Psoas muscle (tissue), 8 donors: Measurements from ENCODE around the gene TTBK2. TPM values are rescaled to one million over a fixed set of nuclear protein-coding genes. Genes with fewer than 3 reads are reported as not detected.
"Not testable (repeated sequence)": the region's sequence is repeated elsewhere in the genome, so short reads cannot be mapped to it uniquely, and the experiment has no call there.

ENCODE experiments used
- ATAC-seq, 4 donors: fragments of 200-7000 bp; cut with Tn5 transposase; one replicate each; pipeline ENCODE4 v1.9.1; 2020; ENCODE audit warnings: moderate library complexity in 3 of 4, mild to moderate bottlenecking in 2 of 4
- DNase-seq, 2 donors: peaks; one replicate each; pipeline ENCODE4 v3.0.0-alpha.2; 2020
- H3K27ac ChIP-seq: fragments of 200-600 bp; one replicate; pipeline ENCODE4 v1.8.0; 2022
- H3K27me3 ChIP-seq, 3 donors: fragments of 200-600 bp in 1 of 3; one replicate each; pipeline versions ENCODE4 v1.6.1 to v1.8.0; 2013 to 2022; ENCODE audit warnings: low read length in 2 of 3, mild to moderate bottlenecking in 2 of 3, moderate library complexity in 1 of 3; ENCODE audit not compliant: insufficient read depth in 3 of 3
- H3K36me3 ChIP-seq, 2 donors: fragments of 200-600 bp in 1 of 2; one replicate each; pipeline versions ENCODE4 v1.6.1 to v1.8.0; 2013 to 2022; ENCODE audit warnings: low read depth in 1 of 2, mild to moderate bottlenecking in 1 of 2, moderate library complexity in 1 of 2; ENCODE audit not compliant: insufficient read depth in 1 of 2
- H3K4me1 ChIP-seq: fragments of 200-600 bp; one replicate; pipeline ENCODE4 v1.8.0; 2022
- H3K4me3 ChIP-seq: fragments of 200-600 bp; one replicate; pipeline ENCODE4 v1.8.0; 2022; ENCODE audit warnings: mild to moderate bottlenecking
- H3K9me3 ChIP-seq: fragments of 200-600 bp; one replicate; pipeline ENCODE4 v1.8.0; 2022
- WGBS, 3 donors: extraction: QIAGEN DNeasy Blood & Tissue Kit; methylation state at CpG; one replicate each; pipeline versions ENCODE4 v1.1.6 to v1.1.7; 2013; 5-methylcytosine and 5-hydroxymethylcytosine counted together
- intact Hi-C, 2 donors: fragments of 100-400 bp; cut with DNase I; formaldehyde crosslinking; loops; one replicate each; pipeline versions ENCODE4 v1.11.0 to v1.14.2; 2022
- long read RNA-seq, 2 donors: library from polyadenylated mRNA; unstranded; transcript quantifications; one replicate each; pipeline ENCODE4 v2.0.0, GENCODE V29; 2021
- polyA plus RNA-seq, 3 donors: library from polyadenylated mRNA; stranded (reverse); fragments of 200-250 nt; gene quantifications; one replicate each; pipeline ENCODE4 v1.2.3, GENCODE V29; 2013
- total RNA-seq, 4 donors: library from RNA; stranded (reverse); fragmentation: NEBNext Ultra II Directional in 2 of 4; extraction: Animal tissue kit (Norgen Biotek cat#: 25700) in 2 of 4; gene quantifications; one replicate each; pipeline versions ENCODE4 v1.2.1 to v1.2.4, GENCODE V29; 2021 to 2023
- TF ChIP-seq, protein P1 (sequence below): fragments of 200-600 bp; IDR thresholded peaks from one replicate; pipeline ENCODE4 v1.8.0; 2022; ENCODE audit warnings: antibody characterized with exemption
- donor health status: healthy with polysubstance abuse.
- donor health status: DM: no; HTN: no; CAD: no; lungs with moderate emphysema.
- donor health status: Bipolar disorder and iron deficiency.
- donor health status: healthy.
- donor health status: DM: yes; HTN: yes; CAD: no.
- donor health status: DM: no; HTN: no; CAD: no.
- donor health status: DM: no; HTN: no; CAD: no.
- donor health status: DM: yes; HTN: yes; CAD: no.

Gene TTBK2
- 10 to 100 TPM; 15.8 to 23.0 (median 20.8) TPM for total RNA-seq
- polyA plus RNA-seq = 1 to 10 TPM; 1.4 to 7.9 (median 4.0) TPM
- long read RNA-seq, donor 1, partial matches to known transcripts = 1 of 5 reads
- long read RNA-seq, donor 1, other reads (novel, unspliced or antisense) = 4 of 5 reads
- long read RNA-seq, donor 2, partial matches to known transcripts = 1 of 6 reads
- long read RNA-seq, donor 2, other reads (novel, unspliced or antisense) = 5 of 6 reads

DNA sequence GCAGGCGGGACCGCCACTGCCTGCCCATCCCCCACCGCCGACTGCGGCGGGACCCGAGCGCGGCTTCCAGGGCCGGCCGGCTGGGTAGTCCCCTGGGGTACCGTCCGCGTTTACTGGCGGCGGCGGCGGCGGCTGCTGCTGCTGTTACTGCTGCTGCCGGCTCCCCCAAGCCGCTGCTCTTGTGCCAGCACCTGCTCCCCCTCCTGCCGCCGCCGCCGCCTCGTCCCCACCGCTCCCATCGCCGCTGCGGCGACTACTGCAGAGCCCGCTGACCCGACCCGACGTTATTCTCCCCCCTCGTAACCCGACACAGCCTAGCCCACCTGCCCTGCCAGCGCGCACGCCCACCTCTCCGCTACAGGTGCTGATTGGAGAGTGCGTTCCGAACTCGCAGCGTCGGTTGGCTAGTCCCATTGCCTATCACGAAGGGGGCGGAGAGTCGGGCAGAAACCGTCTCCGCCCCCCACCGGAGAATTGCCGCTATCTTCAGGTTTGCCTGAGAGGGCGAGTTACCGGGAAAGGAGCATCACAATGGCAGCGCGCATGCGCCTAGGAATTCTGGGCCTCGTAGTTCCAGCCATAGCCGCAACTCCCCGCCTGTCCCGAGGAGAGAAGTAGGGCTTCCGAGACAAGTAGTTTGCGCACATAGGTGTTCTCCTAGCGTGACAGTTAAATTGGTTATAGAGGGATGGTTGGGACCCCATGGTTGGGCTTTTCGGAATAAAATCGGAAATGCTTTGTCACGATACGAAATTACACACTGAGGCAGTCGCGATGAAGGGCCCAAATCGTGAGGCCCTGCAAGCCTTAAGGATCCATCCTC, at the start of gene TTBK2:
TTBK2 (minus strand) TSS at position 260 of the 823 bp plus-strand sequence. CDS start 42,161 bp downstream, outside the sequence.
- intact Hi-C loops = loop anchor here (10.0 kb wide), 1 partner anchor 186 kb away; the partner anchor contains the start of gene CDAN1 (in 2 of the 2)
- peaks cover 14% of the 10 kb centered on the region for H3K4me1 ChIP-seq
- peak; percentile 97 to 99 (median 98) for ATAC-seq
- H3K4me3 ChIP-seq = peak within 1 kb of the TSS; percentile 76
- H3K27me3 ChIP-seq = no peaks in the 10 kb centered on the region
- DNase-seq = peak; percentile 98 to 99
- WGBS, 3 donors = 0 to 1% (median 1%) methylated on average over 63 to 72 of the region's 72 CpGs
- TF ChIP-seq, protein P1, sequence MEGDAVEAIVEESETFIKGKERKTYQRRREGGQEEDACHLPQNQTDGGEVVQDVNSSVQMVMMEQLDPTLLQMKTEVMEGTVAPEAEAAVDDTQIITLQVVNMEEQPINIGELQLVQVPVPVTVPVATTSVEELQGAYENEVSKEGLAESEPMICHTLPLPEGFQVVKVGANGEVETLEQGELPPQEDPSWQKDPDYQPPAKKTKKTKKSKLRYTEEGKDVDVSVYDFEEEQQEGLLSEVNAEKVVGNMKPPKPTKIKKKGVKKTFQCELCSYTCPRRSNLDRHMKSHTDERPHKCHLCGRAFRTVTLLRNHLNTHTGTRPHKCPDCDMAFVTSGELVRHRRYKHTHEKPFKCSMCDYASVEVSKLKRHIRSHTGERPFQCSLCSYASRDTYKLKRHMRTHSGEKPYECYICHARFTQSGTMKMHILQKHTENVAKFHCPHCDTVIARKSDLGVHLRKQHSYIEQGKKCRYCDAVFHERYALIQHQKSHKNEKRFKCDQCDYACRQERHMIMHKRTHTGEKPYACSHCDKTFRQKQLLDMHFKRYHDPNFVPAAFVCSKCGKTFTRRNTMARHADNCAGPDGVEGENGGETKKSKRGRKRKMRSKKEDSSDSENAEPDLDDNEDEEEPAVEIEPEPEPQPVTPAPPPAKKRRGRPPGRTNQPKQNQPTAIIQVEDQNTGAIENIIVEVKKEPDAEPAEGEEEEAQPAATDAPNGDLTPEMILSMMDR = peak; percentile 8
- H3K9me3 ChIP-seq = no peaks in the 10 kb centered on the region
- H3K36me3 ChIP-seq = no peaks in the 10 kb centered on the region
- H3K27ac ChIP-seq = peak within 1 kb of the TSS; percentile 78

GRCh38 chr15:42964476-42964875, 43.9 kb upstream of the TTBK2 start:
- no peaks in the 10 kb centered on the region for H3K27me3 ChIP-seq
- H3K36me3 ChIP-seq = peaks cover 9 to 97% of the 10 kb centered on the region in 2 donors
- H3K9me3 ChIP-seq = no peaks in the 10 kb centered on the region
- intact Hi-C loops = no loop called here
- WGBS, 3 donors = 94 to 97% (median 95%) methylated on average over 5 of the region's 5 CpGs
- H3K4me1 ChIP-seq = no peaks in the 10 kb centered on the region
- no peak for DNase-seq
- TF ChIP-seq, protein P1 = no peak
- H3K27ac ChIP-seq = no peak overlapping the region
- no peak overlapping the region for H3K4me3 ChIP-seq
- no peak for ATAC-seq

DNA sequence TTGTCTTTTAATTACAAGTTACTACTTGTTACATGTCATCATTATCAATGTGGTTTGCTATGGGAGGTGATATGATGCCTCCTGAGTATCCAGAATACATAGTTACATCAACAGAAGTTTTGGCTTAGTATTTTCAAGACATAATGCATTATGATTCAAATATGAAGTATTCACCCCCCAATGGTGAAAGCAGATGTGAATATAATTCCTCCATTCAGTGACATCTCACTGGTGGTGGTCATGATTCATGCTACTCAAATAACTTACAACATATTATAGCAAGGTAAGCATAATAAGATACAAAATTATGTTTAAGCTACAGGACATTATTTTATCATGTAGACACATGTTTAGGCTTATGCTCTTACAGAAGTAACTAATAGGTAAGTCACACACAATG, 34.9 kb upstream of the TTBK2 start:
- no peak for DNase-seq
- no peak for ATAC-seq
- Histone ChIP-seq H3K4me3 (no peak overlapping the region), H3K27me3 (no peaks in the 10 kb centered on the region), H3K9me3 (no peaks in the 10 kb centered on the region), H3K4me1 (no peaks in the 10 kb centered on the region), H3K36me3 (peaks cover 5 to 99% of the 10 kb centered on the region in 2 donors), H3K27ac (no peak overlapping the region)
- intact Hi-C loops = no loop called here
- TF ChIP-seq, protein P1 = no peak

DNA sequence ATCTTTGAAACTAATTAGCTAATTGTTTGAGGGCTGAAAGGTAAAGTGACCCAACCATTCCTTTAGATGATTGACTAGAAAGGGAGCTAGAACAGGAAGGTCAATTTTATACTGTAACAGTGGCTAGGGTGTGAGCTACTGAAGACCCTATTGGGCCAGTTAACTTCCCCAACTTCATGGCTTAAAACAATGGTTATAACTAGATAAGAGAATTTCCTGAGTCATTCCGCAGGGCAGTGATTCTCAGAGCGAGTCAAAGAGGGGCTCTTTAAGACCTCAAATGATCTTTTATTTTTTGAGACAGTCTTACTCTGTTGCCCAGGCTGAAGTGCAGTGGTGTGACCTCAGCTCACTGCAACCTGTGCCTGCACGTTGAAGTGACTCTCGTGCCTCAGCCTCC, 33.7 kb upstream of the TTBK2 start:
- ATAC-seq (no peak), DNase-seq (no peak)
- H3K36me3 ChIP-seq = peaks cover 10 to 99% of the 10 kb centered on the region in 2 donors
- no peak overlapping the region for H3K4me3 ChIP-seq
- no peak overlapping the region for H3K27ac ChIP-seq
- no peaks in the 10 kb centered on the region for H3K9me3 ChIP-seq
- intact Hi-C loops = no loop called here
- H3K27me3 ChIP-seq = no peaks in the 10 kb centered on the region
- H3K4me1 ChIP-seq = no peaks in the 10 kb centered on the region
- WGBS, 3 donors = 94 to 98% (median 97%) methylated on average over 4 of the region's 4 CpGs
- TF ChIP-seq, protein P1 = no peak

DNA sequence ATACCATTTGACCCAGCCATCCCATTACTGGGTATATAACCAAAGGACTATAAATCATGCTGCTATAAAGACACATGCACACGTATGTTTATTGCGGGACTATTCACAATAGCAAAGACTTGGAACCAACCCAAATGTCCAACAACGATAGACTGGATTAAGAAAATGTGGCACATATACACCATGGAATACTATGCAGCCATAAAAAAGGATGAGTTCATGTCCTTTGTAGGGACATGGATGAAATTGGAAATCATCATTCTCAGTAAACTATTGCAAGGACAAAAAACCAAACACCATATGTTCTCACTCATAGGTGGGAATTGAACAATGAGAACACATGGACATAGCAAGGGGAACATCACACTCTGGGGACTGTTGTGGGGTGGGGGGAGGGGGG, 28.3 kb upstream of the TTBK2 start:
- H3K4me1 ChIP-seq, DNase-seq, H3K27ac ChIP-seq, ATAC-seq, H3K4me3 ChIP-seq, H3K9me3 ChIP-seq, intact Hi-C loops, H3K27me3 ChIP-seq: not testable (repeated sequence)
- WGBS, 3 donors = 90 to 100% (median 96%) methylated on average over 2 to 3 of the region's 3 CpGs
- peaks cover 9 to 78% of the 10 kb centered on the region in 2 donors for H3K36me3 ChIP-seq
